Lung (tissue), 12 donors: ENCODE data around the gene ZNF502. TPM values are rescaled to one million over a fixed set of nuclear protein-coding genes. Genes with fewer than 3 reads are reported as not detected.
"Not testable (repeated sequence)": the region's sequence is repeated elsewhere in the genome, so short reads cannot be mapped to it uniquely, and the experiment has no call there.

Source experiments
- ATAC-seq: fragments of 200-7000 bp; cut with Tn5 transposase; one replicate; pipeline ENCODE4 v1.9.1; 2020; ENCODE audit warnings: moderate number of reproducible peaks; ENCODE audit not compliant: insufficient read depth, low FRiP score
- DNase-seq, 3 donors: peaks; one replicate each; pipeline ENCODE4 v3.0.0-alpha.2; 2013 to 2017
- H3K27ac ChIP-seq, 2 donors: one replicate each; pipeline ENCODE4 v1.5.1; 2013; ENCODE audit warnings: mild to moderate bottlenecking in 2 of 2, moderate library complexity in 2 of 2, control low read depth in 1 of 2, inconsistent platforms in 1 of 2, low read depth in 1 of 2, low read length in 1 of 2
- H3K27me3 ChIP-seq, 3 donors: one replicate each; pipeline ENCODE4 v1.5.1; 2013; ENCODE audit warnings: low read length in 2 of 3; ENCODE audit not compliant: control insufficient read depth in 3 of 3, insufficient read depth in 3 of 3
- H3K36me3 ChIP-seq, 4 donors: one replicate each; pipeline ENCODE4 v1.5.1; 2013; ENCODE audit warnings: low read length in 4 of 4, mild to moderate bottlenecking in 1 of 4, moderate library complexity in 1 of 4; ENCODE audit not compliant: control insufficient read depth in 4 of 4, insufficient read depth in 4 of 4
- H3K4me1 ChIP-seq, 5 donors: one replicate each; pipeline ENCODE4 v1.5.1; 2013; ENCODE audit warnings: low read length in 5 of 5, mild to moderate bottlenecking in 2 of 5, moderate library complexity in 1 of 5; ENCODE audit not compliant: control insufficient read depth in 5 of 5, insufficient read depth in 5 of 5
- H3K4me3 ChIP-seq: one replicate; pipeline ENCODE4 v1.5.1; 2013; ENCODE audit warnings: mild to moderate bottlenecking, control low read depth, moderate library complexity
- H3K9ac ChIP-seq, 2 donors: one replicate each; pipeline ENCODE4 v1.5.1; 2013; ENCODE audit warnings: low read length in 2 of 2, control low read depth in 1 of 2; ENCODE audit not compliant: insufficient read depth in 1 of 2
- H3K9me3 ChIP-seq, 4 donors: one replicate each; pipeline ENCODE4 v1.5.1; 2013; ENCODE audit warnings: low read length in 3 of 4, mild to moderate bottlenecking in 1 of 4, moderate library complexity in 1 of 4; ENCODE audit not compliant: control insufficient read depth in 4 of 4, insufficient read depth in 3 of 4
- CTCF ChIP-seq: IDR thresholded peaks from 2 replicates; pipeline ENCODE4 v1.5.1; 2012; ENCODE audit warnings: mild to moderate bottlenecking; ENCODE audit errors: control extremely low read depth, extremely low read depth
- WGBS, 2 donors: extraction: QIAGEN DNeasy Blood & Tissue Kit; methylation state at CpG; one replicate each; pipeline ENCODE4 v1.1.7; 2013; 5-methylcytosine and 5-hydroxymethylcytosine counted together
- polyA plus RNA-seq, 2 donors: library from polyadenylated mRNA; stranded (reverse); fragments of 200-250 nt; gene quantifications; one replicate each; pipeline ENCODE4 v1.2.1, GENCODE V29; 2013
- total RNA-seq, 2 donors: library from RNA; depleted of rRNA in 1 of 2; stranded (reverse); fragments of >200 nt in 1 of 2; gene quantifications; one replicate each; pipeline ENCODE4 v1.2.1, GENCODE V29; 2014 to 2021
- donor health status: control.
- donor health status: control.
- donor health status: Bipolar disorder and iron deficiency.
- donor health status: healthy.
- donor health status: DM: yes; HTN: yes; CAD: no.

ZNF502 gene
- total and polyA plus RNA-seq, 4 donors: 1.8 to 7.6 (median 2.9) TPM

- no peak for TF ChIP-seq CTCF
- Histone ChIP-seq H3K27me3 (no peaks in the 10 kb centered on the region), H3K9me3 (peaks cover 0 to 4% (median 0%) of the 10 kb centered on the region in 4 donors), H3K27ac (no peak overlapping the region), H3K4me3 (no peak overlapping the region), H3K36me3 (no peaks in the 10 kb centered on the region), H3K9ac (no peak overlapping the region), H3K4me1 (no peaks in the 10 kb centered on the region)
- ATAC-seq (no peak), DNase-seq (no peak)
- 88 to 91% methylated on average over 6 of the region's 6 CpGs for WGBS, 2 donors
Measured at GRCh38 chr3:44669760-44670159, 42.7 kb upstream of the ZNF502 start.

- ATAC-seq, H3K4me3 ChIP-seq, H3K36me3 ChIP-seq, DNase-seq, H3K9ac ChIP-seq, H3K27ac ChIP-seq, H3K27me3 ChIP-seq, H3K4me1 ChIP-seq: not testable (repeated sequence)
- peaks cover 0 to 12% (median 0%) of the 10 kb centered on the region in 4 donors for H3K9me3 ChIP-seq
- WGBS, 2 donors: 92 to 99% methylated on average over 6 to 8 of the region's 8 CpGs
Measured at GRCh38 chr3:44673466-44673865, 39.0 kb upstream of the ZNF502 start.

- Histone ChIP-seq H3K27me3 (no peaks in the 10 kb centered on the region), H3K9me3 (peaks cover 0 to 14% (median 0%) of the 10 kb centered on the region in 4 donors), H3K27ac (no peak overlapping the region), H3K4me3 (no peak overlapping the region), H3K36me3 (peaks cover 0 to 3% (median 0%) of the 10 kb centered on the region in 4 donors), H3K9ac (no peak overlapping the region), H3K4me1 (no peaks in the 10 kb centered on the region)
- DNase-seq (no peak), ATAC-seq (no peak)
- 69 to 74% methylated on average over 2 of the region's 2 CpGs for WGBS, 2 donors
- no peak for TF ChIP-seq CTCF
Measured at GRCh38 chr3:44674211-44674610, 38.2 kb upstream of the ZNF502 start.

GRCh38 chr3:44678480-44679116, 33.9 kb upstream of the ZNF502 start:
- DNase-seq (no peak), ATAC-seq (no peak)
- 94 to 96% methylated on average over 5 of the region's 5 CpGs for WGBS, 2 donors
- Histone ChIP-seq H3K9ac (no peak overlapping the region), H3K27ac (no peak overlapping the region), H3K36me3 (peaks cover 0 to 5% (median 2%) of the 10 kb centered on the region in 4 donors), H3K4me3 (no peak overlapping the region), H3K27me3 (no peaks in the 10 kb centered on the region), H3K9me3 (peaks cover 0 to 20% (median 5%) of the 10 kb centered on the region in 4 donors), H3K4me1 (no peaks in the 10 kb centered on the region)
- no peak for TF ChIP-seq CTCF
